Stimulated activated CD8-positive, alpha-beta memory T cell treated with anti-CD3 and anti-CD28 coated beads, Interleukin-15, amount 100 ng/mL, for 4 hours (primary cell): ENCODE results near the gene SPDEF.

Experiments used
- DNase-seq, 2 donors: peaks; one replicate each; pipeline ENCODE4 v3.0.0-alpha.2; 2020; ENCODE audit warnings: low read depth in 2 of 2

SPDEF gene

DNA sequence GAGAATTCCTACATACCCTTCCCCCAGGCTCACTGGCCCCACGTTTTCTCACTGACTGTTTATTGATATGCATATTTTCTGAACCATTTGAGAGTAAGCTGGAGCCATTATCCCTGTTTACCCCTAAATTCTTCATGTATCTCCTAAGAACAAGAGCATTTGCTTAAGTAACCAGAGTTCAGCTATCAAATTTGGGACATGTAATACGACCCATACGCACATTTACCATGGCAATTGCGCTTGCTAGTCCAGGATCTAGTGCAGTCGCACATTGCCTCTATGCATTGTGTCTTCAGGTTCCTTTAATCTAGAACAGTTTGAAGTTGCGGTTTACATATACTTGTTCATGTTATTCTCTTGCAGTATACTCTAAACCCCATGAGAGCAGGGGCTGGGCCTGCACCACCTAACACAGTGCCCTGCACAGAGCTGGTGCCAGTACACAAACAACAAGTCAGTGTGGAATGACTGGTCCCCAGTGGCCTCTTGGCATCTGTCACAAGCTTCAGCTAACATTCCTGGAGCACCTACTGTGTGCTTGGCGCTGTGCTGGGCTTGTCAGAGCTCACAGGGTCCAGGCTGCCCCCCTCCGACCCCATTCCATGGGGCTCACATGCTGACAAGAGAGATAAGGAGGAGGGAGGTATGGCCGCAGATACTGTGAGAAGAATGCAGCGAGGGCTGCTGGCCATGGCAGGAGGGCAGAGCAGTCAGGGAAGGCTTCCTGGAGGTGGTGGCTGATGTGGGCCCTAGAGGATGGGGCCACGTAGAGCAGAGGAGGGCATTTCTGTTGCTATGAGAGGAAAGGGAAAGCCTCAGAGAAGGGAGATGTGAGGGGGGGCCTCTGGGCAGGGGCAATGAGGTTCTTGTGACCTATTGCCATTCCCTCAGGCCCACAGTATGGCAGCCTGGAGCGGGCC, 28.1 kb downstream of the SPDEF start:
- no peak for DNase-seq

DNA sequence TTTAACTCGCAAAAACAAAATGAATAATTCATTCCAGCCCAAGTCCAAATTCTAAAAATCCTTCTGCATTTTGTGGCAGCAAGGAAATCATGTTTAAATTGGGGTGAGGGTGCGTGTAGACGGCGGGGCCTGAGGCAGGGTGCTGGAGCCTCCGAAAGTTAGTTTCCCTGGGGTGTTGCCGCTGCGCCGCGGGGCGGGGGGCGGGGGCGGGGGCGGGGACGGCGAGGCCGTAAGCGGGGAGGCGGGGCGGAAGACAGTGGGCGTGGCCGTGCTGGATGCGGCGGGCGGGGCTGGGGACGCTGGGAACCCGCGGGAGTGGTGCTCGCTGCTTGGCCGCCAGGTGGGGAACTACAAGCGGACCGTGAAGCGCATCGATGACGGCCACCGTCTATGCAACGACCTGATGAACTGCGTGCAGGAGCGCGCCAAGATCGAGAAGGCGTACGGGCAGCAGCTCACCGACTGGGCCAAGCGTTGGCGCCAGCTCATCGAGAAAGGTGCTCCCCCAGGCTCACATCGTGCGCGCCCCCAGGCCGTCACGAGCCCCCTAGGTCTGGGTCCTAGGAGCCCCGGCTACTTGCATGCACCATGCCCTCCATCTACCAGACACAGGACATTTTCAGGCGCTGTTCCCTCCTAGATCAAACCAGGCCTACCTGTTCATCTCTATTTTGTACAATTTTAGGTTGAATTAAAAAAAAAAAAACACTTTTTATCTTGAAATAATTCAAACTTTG, 29.0 kb downstream of the SPDEF start:
- DNase-seq, result peak; percentile 89 to 92

- DNase-seq, result no peak
Measured at GRCh38 chr6:34526241-34526972, 29.7 kb downstream of the SPDEF start.

DNA sequence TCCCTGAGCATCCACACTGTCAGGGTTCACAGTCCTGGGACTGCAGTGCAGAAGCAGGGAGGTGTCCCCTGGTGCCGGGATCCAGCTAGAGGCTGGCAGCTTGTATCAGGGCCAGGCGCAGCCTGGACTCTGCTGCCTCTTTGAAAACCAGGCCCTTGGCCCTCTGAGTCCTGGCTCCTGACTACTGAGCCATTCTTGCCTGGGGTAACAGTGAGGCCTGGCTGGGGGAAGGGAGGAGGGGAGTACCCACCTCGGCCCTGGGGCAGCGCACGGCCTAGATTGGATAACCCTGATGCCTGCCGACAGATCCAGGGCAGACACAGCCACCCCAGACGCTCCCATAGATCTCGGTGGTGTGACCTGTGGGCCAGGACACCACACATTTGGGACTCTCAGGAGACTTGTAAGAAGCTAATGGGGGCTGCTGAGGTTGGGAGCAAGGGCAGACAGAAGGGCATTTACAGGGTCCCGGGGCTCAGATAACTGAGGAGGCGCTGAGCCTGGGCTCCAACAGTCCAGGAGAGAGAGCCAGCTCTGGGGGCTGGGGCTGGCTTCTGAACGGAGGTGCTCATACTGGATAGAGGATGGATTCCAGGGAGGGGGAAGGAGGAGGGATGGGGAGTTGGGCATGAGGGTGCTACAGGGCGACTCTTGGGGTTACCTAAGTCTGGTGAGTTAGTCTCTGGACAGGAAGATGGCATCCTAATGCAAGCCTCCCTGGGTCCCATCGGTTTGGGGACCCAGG, 30.5 kb downstream of the SPDEF start:
- DNase-seq, result no peak

DNA sequence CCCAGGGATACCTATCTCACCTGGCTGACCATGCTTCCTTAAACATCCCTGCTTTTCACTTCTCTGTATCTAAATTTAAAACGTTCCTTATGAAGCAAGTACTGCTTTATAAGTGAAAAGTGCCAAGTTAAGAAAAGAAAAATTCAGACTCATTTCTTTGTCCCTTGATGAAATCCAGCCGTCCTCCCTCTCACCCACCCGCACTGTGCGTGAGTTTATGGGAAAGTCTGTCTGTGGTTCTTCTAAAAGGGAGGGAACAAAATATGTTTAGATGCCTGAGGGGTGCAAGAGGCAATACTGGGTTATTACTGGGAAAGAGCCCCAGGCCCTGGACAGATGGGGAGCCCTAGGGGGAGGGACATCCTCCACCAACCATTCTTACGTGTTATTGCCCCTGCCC, 31.2 kb downstream of the SPDEF start:
- DNase-seq, result no peak

GRCh38 chr6:34524499-34524898, 31.6 kb downstream of the SPDEF start:
- no peak for DNase-seq

DNA sequence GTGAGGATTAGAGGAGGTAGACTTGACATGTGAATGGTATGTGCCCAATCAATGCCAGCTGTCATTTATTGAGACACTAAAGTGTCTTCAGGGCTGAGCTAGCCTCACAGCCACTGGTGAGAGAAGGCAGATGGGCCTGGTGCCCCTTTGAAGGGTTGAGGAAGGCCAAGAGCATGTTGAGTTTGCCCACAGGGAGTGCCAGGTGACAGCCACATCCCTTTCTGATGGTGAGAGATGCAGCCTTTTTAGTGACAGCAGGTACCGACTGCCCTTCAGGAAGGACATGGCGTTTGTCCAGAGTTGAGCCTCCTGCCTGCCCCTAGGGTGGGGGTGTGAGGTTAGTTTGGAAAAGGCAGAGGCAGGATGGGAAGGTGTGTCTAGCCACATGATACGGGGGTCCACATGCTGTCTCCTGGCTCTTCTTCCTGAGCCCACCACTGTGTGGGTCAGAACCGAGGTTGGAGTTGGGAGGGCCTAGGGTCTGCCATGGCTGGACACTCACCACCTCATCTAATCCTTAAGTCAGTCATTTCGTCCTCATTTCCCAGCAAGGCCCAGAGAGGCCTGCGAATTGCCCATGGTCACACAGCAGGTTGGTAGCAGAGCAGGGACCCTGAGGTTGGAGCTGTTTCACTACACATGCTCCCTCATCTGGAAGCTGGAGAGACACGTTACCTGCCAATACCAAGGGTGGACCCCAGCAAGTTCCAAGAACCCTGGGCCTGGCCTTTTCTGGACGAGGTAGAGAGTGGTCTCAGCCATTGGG, 32.5 kb downstream of the SPDEF start:
- no peak for DNase-seq

DNA sequence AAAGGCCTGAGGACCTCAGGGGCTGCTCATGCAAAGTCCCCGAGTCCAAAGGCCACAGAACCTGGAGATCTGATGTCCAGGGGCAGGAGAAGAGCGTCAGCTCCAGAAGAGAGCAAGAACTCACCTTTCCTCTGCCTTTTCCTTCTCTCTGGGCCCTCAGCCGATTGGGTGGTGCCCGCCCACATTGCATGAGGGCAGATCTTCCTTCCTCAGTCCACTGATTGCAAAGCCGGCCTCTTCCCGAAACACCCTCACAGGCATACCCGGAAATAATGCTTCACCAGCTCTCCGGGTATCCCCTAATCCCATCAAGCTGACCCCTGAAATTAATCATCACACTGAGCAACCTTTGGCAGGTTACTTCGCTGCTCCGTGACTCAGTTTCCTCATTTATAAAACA, 33.4 kb downstream of the SPDEF start:
- no peak for DNase-seq

DNA sequence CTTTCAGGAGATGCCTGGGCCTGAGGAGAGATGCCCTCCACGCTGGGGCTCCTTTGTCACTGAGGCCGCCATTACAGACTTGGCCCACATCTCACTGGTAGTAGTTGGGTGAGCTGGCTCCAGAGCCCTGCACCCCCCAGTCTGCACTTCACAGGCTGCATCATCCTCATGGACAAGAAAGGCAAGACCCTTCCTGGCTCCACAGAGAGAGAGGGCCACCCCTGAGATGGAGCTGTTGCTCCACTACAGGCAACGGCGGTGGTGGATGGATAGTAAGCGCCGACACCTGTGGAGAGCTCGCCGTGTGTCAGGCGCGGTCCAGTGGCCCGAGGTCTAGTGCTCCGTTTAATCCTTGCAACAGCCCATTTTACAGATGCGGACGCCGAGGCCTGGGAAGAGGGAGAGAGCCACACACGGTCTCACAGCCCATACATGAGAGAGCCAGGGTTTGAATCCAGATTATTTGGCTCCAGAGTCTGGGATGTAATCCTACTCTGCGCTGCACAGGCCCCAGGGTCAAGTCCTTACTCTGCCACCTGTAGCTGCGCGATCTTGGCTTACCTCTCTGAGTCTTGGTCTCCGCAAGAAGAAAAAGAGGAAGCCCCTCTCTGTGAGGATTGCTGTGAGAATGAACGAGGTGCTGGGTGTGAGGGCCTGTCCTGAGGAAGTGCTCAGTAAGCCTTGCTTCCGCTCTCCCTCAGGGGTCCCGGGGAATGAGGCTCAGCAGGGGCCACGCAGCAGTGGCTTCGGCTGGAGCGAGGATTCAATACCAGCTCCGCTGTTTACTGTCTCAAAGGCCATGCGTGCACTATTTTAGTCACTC, 34.5 kb downstream of the SPDEF start:
- DNase-seq, result no peak

GRCh38 chr6:34520645-34521462, 35.3 kb downstream of the SPDEF start:
- DNase-seq, result no peak

- DNase-seq, result no peak
Measured at GRCh38 chr6:34519971-34520644, 36.0 kb downstream of the SPDEF start.

- no peak for DNase-seq
Measured at GRCh38 chr6:34518669-34519365, 37.3 kb downstream of the SPDEF start.

DNA sequence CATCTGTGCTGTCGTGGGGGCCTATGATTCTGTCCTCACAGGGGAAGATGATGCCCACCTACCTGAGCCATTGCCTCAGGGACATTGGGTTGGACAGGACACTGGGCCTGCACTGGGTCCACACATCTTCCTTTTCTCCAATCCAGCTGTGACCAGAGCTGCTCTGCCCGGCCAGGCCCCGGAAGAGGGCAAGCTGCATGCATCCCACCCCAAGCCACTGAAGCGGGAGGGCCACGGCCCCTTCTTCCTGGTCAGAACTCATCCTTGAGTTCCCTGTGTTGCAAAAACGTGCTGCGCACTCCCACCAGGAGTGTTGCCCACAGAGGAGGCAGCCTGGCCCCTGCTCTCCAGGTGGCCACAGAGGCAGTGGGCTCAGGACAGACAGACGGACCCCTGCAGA, 38.2 kb downstream of the SPDEF start:
- no peak for DNase-seq

DNA sequence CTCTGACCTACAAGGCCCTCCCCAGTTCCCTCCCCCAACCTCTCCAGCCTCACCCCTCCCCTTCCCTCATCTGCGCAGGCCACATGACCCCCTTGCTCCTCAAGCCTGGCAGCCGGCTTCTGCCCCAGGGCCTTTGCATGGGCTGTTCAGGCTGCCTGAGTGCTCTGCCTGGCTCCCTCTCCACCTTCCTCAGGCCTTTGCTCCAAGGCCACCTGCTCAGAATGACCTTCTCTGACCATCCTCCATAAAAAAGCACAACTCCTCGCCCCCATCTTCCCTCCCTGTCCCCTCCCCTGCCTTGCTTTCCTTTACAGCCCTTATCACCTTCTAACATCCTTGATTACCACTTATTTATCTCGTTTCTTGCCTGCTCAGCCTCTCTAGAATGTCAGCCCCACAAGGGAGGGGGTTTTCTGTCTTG, 38.7 kb downstream of the SPDEF start:
- DNase-seq, result no peak

GRCh38 chr6:34516391-34517324, 39.5 kb downstream of the SPDEF start:
- no peak for DNase-seq

- DNase-seq, result no peak
Measured at GRCh38 chr6:34515473-34516387, 40.4 kb downstream of the SPDEF start.
